Dendritic cell treated with granulocyte-macrophage colony-stimulating factor and Interleukin-4, amounts not matched to agents 40 ng/mL and 50 ng/mL, for 4 days (primary cell): ENCODE results near the gene NUP210.

Source experiments
- H3K27ac Mint-ChIP-seq: one replicate; pipeline ENCODE4 v1.8.0; 2022; ENCODE audit warnings: mild to moderate bottlenecking, mixed read lengths
- H3K27me3 Mint-ChIP-seq: one replicate; pipeline ENCODE4 v1.8.0; 2022; ENCODE audit warnings: mild to moderate bottlenecking, mixed read lengths
- H3K36me3 Mint-ChIP-seq: one replicate; pipeline ENCODE4 v1.8.0; 2022; ENCODE audit warnings: low read depth, mixed read lengths
- H3K4me1 Mint-ChIP-seq: one replicate; pipeline ENCODE4 v1.8.0; 2022; ENCODE audit warnings: low read depth, mixed read lengths
- H3K4me3 Mint-ChIP-seq: one replicate; pipeline ENCODE4 v1.8.0; 2022; ENCODE audit warnings: mild to moderate bottlenecking, moderate library complexity, mixed read lengths
- H3K9me3 Mint-ChIP-seq: one replicate; pipeline ENCODE4 v1.8.0; 2022; ENCODE audit warnings: mixed read lengths
- intact Hi-C: fragments of 100-400 bp; cut with micrococcal nuclease; formaldehyde crosslinking; loops from one replicate; pipeline ENCODE4 v1.15.0; 2022

NUP210 gene

GRCh38 chr3:13280122-13280790 lies 139.9 kb downstream of the NUP210 start:
- peaks cover 11% of the 10 kb centered on the region for H3K36me3 Mint-ChIP-seq
- peaks cover 15% of the 10 kb centered on the region for H3K9me3 Mint-ChIP-seq
- H3K27ac Mint-ChIP-seq = no peak overlapping the region
- no peak overlapping the region for H3K4me3 Mint-ChIP-seq
- H3K4me1 Mint-ChIP-seq = peaks cover 13% of the 10 kb centered on the region
- intact Hi-C loops = no loop called here
- H3K27me3 Mint-ChIP-seq = peaks cover 67% of the 10 kb centered on the region

GRCh38 chr3:13279532-13279910 lies 140.6 kb downstream of the NUP210 start:
- H3K27me3 Mint-ChIP-seq = peaks cover 60% of the 10 kb centered on the region
- H3K4me3 Mint-ChIP-seq = no peak overlapping the region
- intact Hi-C loops = no loop called here
- H3K4me1 Mint-ChIP-seq = peaks cover 13% of the 10 kb centered on the region
- peaks cover 7% of the 10 kb centered on the region for H3K36me3 Mint-ChIP-seq
- peaks cover 10% of the 10 kb centered on the region for H3K9me3 Mint-ChIP-seq
- no peak overlapping the region for H3K27ac Mint-ChIP-seq

DNA sequence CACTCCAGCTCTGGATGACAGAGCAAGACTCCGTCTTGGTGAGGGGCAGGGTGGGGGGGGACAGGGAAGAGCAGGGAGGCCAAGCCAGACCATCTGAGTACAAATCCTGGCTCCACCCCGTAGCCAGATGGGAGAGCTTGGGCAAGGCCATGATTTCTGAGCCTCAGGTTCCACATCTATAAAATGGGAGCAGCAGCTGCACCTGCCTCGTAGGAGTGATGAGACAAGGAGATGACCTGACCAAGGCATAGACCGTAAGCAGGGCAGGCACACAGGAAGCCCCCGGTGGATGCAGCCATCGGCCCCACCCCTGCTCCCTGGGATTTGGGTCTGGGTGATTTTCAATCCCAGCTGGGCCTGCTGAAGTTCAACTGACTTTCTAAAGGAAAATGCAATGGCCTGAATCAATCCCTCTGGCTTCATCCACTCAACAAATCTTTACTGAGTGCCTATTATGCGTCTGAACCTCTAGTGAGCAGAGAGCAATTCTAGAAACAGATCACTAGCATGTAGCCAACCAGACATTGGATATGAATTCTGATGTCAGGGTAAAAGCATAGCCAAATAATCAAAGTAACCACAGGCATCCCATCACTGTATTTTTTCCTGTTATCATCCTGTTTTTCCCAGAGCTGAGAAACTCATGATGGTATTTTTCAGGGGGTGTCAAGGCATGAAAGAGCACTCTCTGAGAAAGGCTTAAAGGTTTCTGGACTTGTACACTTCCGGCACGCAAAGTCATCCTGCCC lies 141.2 kb downstream of the NUP210 start:
- no peak overlapping the region for H3K27ac Mint-ChIP-seq
- peaks cover 13% of the 10 kb centered on the region for H3K4me1 Mint-ChIP-seq
- peaks cover 5% of the 10 kb centered on the region for H3K9me3 Mint-ChIP-seq
- H3K27me3 Mint-ChIP-seq = peaks cover 60% of the 10 kb centered on the region
- intact Hi-C loops = no loop called here
- H3K36me3 Mint-ChIP-seq = peaks cover 2% of the 10 kb centered on the region
- H3K4me3 Mint-ChIP-seq = no peak overlapping the region

DNA sequence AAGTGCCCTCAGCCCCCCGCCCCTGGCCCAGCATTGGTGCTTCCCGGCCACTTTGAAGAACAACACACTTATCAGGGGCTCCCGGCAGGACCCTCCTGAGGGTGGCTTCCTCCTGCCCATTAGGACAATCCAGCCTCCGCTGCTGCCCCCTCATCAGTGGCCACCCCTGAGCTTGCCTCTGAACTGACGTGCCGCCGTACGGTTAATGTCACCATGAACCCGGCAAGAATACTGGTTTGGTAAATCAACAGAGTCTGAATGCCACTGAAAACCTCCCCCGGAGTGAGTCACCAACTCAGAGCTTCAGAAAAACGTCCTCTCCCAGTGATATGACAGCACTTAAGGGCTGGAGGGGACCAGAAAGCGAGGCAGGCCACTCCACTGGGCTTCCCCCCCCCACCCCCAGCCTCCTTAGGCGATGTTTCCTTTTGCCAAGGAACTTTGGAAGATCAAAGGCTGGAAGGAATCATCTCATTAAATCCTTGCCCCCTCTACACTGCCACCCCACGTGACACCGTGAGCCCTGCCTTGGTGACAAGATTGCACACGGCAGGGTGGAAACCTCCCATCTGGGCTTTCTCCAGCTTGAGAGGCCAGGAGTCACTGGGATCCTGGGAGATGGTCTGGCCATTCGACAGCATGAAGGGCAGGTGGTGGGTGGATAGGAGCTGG lies 142.1 kb downstream of the NUP210 start:
- Mint-ChIP-seq H3K4me1 (peaks cover 13% of the 10 kb centered on the region), H3K27me3 (peaks cover 59% of the 10 kb centered on the region), H3K36me3 (no peaks in the 10 kb centered on the region), H3K4me3 (no peak overlapping the region), H3K27ac (no peak overlapping the region), H3K9me3 (no peaks in the 10 kb centered on the region)
- intact Hi-C loops = no loop called here

- Mint-ChIP-seq H3K36me3 (no peaks in the 10 kb centered on the region), H3K4me3 (no peak overlapping the region), H3K27me3 (peaks cover 61% of the 10 kb centered on the region), H3K9me3 (no peaks in the 10 kb centered on the region), H3K27ac (no peak overlapping the region), H3K4me1 (peaks cover 13% of the 10 kb centered on the region)
- intact Hi-C loops = no loop called here
Observed at GRCh38 chr3:13277196-13277813, 142.8 kb downstream of the NUP210 start.

DNA sequence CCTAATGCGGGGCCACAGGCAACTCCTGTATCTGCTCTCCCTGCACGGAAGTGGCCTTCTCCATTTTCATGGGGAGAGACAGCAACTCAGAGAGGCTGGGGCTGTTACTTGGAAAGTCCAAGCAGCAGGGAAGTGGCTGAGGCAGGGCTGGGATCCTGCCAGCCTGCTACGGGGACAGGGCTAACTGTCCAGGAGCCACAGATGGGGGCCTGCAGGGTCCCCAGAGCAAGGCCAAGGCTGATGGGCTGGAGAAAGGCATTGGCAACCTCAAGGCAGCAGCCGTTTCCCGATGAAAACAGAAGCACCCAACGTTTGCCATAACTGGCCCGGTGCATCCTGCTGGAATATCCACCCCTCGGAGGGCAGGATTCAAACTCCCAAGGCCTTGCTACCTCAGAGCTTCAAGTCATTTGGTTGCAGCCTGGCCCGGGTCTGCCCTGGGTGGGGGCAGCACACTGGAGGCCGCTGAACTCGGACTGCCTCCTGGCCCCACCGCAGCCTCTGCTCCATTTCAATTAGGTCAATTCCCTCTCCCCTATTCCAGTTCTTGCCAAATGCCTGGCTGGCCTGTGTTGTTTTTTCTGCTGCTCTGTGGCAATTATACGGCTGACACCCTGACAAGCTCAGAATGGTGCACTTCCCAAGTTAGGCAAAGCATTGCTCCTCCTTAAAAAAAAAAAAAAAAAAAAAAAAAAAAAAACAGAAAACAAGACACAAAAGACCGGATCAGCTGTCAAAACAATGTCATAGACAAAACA lies 143.5 kb downstream of the NUP210 start:
- Mint-ChIP-seq H3K36me3 (no peaks in the 10 kb centered on the region), H3K27ac (no peak overlapping the region), H3K9me3 (no peaks in the 10 kb centered on the region), H3K27me3 (peaks cover 54% of the 10 kb centered on the region), H3K4me3 (no peak overlapping the region), H3K4me1 (peaks cover 8% of the 10 kb centered on the region)
- intact Hi-C loops = no loop called here

DNA sequence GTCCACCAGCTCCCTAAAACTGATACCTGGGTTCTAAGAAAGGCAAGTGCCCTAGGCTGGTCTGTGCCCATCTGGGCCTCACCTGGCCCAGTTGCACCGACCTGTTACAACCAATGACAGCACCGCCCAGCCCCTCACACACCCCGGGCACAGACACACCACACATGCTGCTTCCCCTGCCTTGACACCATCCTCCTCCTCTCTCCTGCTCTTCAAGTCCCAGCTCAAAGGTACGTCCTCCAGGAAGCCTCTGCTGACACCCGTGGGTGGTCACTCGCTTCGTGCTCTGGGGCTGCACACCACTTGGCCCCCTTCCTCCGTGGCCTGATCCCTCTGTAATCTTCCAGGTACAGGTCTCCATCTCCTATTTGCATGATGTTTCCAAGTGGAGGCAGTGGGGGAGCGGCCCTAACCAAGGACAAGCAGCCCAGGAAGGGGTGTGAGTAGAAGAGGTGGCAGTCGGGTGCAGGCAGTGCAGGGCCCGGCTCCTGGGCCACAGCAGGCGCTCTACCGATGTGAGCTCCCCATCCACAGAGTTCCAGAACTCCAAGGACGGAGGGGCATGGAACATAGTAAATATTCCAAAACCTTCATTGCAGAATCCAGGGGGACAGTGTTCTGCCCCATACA lies 144.6 kb downstream of the NUP210 start:
- no peaks in the 10 kb centered on the region for H3K4me1 Mint-ChIP-seq
- H3K4me3 Mint-ChIP-seq = no peak overlapping the region
- intact Hi-C loops = no loop called here
- H3K36me3 Mint-ChIP-seq = no peaks in the 10 kb centered on the region
- H3K27ac Mint-ChIP-seq = no peak overlapping the region
- peaks cover 46% of the 10 kb centered on the region for H3K27me3 Mint-ChIP-seq
- H3K9me3 Mint-ChIP-seq = no peaks in the 10 kb centered on the region

GRCh38 chr3:13274551-13275332 lies 145.4 kb downstream of the NUP210 start:
- H3K27ac Mint-ChIP-seq = no peak overlapping the region
- H3K27me3 Mint-ChIP-seq = peaks cover 38% of the 10 kb centered on the region
- no peak overlapping the region for H3K4me3 Mint-ChIP-seq
- no peaks in the 10 kb centered on the region for H3K36me3 Mint-ChIP-seq
- intact Hi-C loops = no loop called here
- no peaks in the 10 kb centered on the region for H3K4me1 Mint-ChIP-seq
- no peaks in the 10 kb centered on the region for H3K9me3 Mint-ChIP-seq

- H3K4me1 Mint-ChIP-seq = no peaks in the 10 kb centered on the region
- no peaks in the 10 kb centered on the region for H3K9me3 Mint-ChIP-seq
- H3K4me3 Mint-ChIP-seq = no peak overlapping the region
- no peaks in the 10 kb centered on the region for H3K36me3 Mint-ChIP-seq
- peaks cover 38% of the 10 kb centered on the region for H3K27me3 Mint-ChIP-seq
- intact Hi-C loops = no loop called here
- H3K27ac Mint-ChIP-seq = no peak overlapping the region
Observed at GRCh38 chr3:13274125-13274524, 146.0 kb downstream of the NUP210 start.

DNA sequence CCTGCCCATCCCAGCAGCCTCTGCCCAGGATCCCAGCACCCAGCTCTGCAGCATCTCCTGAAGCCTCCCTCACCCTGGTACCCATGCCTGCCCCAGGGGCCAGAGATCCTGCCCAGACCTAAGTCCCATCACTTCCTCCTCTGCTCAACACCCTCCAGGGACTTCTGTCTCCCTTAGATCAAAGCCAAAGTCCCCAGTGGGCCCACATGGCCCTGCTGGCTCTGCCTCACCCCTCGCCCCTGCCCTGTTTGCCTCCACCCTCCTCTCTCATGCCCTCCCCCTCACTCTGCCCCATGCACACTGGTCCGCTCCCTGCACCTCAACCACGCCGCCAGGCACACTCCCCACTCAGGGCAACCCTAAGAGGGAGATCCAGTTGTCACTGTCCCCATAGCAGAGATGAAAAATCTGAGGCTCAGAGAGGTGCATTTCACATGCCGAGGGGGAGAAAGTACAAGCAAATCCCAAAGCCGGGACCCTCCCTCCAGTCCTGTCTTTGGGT lies 146.5 kb downstream of the NUP210 start:
- intact Hi-C loops = no loop called here
- Mint-ChIP-seq H3K4me1 (no peaks in the 10 kb centered on the region), H3K4me3 (no peak overlapping the region), H3K36me3 (no peaks in the 10 kb centered on the region), H3K27me3 (peaks cover 40% of the 10 kb centered on the region), H3K27ac (no peak overlapping the region), H3K9me3 (no peaks in the 10 kb centered on the region)

DNA sequence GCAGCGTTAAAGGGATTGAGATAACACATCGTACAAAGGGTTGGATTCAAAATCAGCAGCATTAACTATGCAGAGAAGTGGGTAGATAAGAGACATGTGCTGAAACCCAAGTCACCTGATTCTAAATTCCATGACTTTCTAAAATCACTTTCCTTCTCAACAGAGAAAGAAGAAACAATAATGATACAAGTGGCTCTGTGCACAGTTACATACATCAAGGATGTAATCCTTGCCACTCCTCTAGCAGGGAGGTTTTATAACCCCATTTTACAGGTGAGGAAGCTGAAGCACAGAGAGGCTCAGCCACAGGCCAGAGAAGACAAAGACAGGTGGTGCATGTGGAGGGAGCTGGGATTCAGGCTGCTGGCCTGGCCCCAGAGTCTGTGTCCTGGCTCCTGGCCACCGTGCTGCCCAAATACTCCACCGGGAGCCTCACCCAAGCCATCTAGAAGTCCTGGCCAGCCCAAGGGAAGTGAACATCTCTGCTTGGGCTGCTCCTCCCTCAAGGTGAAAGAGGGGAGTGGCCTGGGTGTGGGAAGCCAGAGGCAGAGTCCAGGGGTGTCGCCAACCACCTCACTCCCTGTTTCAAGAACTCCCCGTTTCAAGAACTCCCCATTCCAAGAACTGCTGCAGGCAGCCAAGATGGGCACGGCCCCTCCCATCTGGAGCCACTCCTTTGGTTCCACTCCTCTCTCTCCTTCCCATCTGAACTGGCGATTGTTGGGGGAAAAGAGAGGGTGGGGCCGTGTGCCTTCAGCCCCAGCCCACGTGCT lies 147.1 kb downstream of the NUP210 start:
- Mint-ChIP-seq H3K9me3 (no peaks in the 10 kb centered on the region), H3K27me3 (peaks cover 38% of the 10 kb centered on the region), H3K4me1 (no peaks in the 10 kb centered on the region), H3K36me3 (no peaks in the 10 kb centered on the region), H3K27ac (no peak overlapping the region), H3K4me3 (no peak overlapping the region)
- intact Hi-C loops = no loop called here

- no peaks in the 10 kb centered on the region for H3K9me3 Mint-ChIP-seq
- H3K4me3 Mint-ChIP-seq = no peak overlapping the region
- H3K36me3 Mint-ChIP-seq = no peaks in the 10 kb centered on the region
- intact Hi-C loops = no loop called here
- no peaks in the 10 kb centered on the region for H3K4me1 Mint-ChIP-seq
- H3K27me3 Mint-ChIP-seq = peaks cover 32% of the 10 kb centered on the region
- H3K27ac Mint-ChIP-seq = no peak overlapping the region
Observed at GRCh38 chr3:13269711-13270378, 150.3 kb downstream of the NUP210 start.
